SU-DHL-6 (cell line): ENCODE results near the gene OR5W2.
"Not testable (repeated sequence)": the region's sequence is repeated elsewhere in the genome, so short reads cannot be mapped to it uniquely, and the experiment has no call there.

Source experiments
- H2AFZ ChIP-seq: fragments of 200-600 bp; sonication (generic); 2 replicates; pipeline ENCODE4 v1.6.1; 2014; ENCODE audit warnings: low read depth, mild to moderate bottlenecking, moderate library complexity, mixed read lengths, antibody characterized with exemption, low read length; ENCODE audit not compliant: severe bottlenecking
- H3F3A ChIP-seq: fragments of 200-600 bp; shearing (Covaris generic); 2 replicates; pipeline ENCODE4 v1.6.0; 2016; ENCODE audit warnings: antibody characterized with exemption, mild to moderate bottlenecking; ENCODE audit not compliant: insufficient read depth
- H3K27ac ChIP-seq: fragments of 200-600 bp; sonication (generic); 2 replicates; pipeline ENCODE4 v1.5.1; 2016; ENCODE audit warnings: low read depth, mild to moderate bottlenecking, low read length, moderate library complexity, mixed read lengths
- H3K27me3 ChIP-seq: fragments of 200-600 bp; sonication (generic), shearing (Covaris generic); 2 replicates; pipeline ENCODE4 v1.6.0; 2014; ENCODE audit warnings: mild to moderate bottlenecking, low read length
- H3K36me3 ChIP-seq: fragments of 200-600 bp; sonication (generic); 2 replicates; pipeline ENCODE4 v1.6.1; 2014; ENCODE audit warnings: mild to moderate bottlenecking, low read length, mixed read lengths
- H3K4me2 ChIP-seq: fragments of 300-600, 200-600 bp; shearing (Covaris generic), sonication (generic); 2 replicates; pipeline ENCODE4 v1.6.0; 2014; ENCODE audit warnings: low read length, low read depth, mild to moderate bottlenecking; ENCODE audit not compliant: poor library complexity, severe bottlenecking
- H3K4me3 ChIP-seq: fragments of 200-600 bp; sonication (generic); 2 replicates; pipeline ENCODE4 v1.5.1; 2014; ENCODE audit warnings: antibody characterized with exemption, low read length, mild to moderate bottlenecking, mixed read lengths; ENCODE audit not compliant: insufficient read depth, poor library complexity, severe bottlenecking
- H3K79me2 ChIP-seq: fragments of 200-600 bp; sonication (generic); 2 replicates; pipeline ENCODE4 v1.6.1; 2014; ENCODE audit warnings: mild to moderate bottlenecking, low read length, moderate library complexity; ENCODE audit not compliant: insufficient read depth
- H3K9ac ChIP-seq: fragments of 200-600 bp; sonication (generic); 2 replicates; pipeline ENCODE4 v1.7.0; 2014; ENCODE audit warnings: mild to moderate bottlenecking, low read length
- H3K9me2 ChIP-seq: fragments of 200-600 bp; sonication (generic); replicated peaks from 2 replicates; pipeline ENCODE4 v1.6.1; 2014; ENCODE audit warnings: low read length; ENCODE audit not compliant: insufficient read depth
- H3K9me3 ChIP-seq: fragments of 200-600 bp; sonication (generic); 2 replicates; pipeline ENCODE4 v1.6.1; 2014; ENCODE audit warnings: low read length, mixed read lengths; ENCODE audit not compliant: insufficient read depth
- H4K20me1 ChIP-seq: fragments of 200-600 bp; sonication (generic); 2 replicates; pipeline ENCODE4 v1.6.1; 2014; ENCODE audit warnings: low read depth, mild to moderate bottlenecking, antibody characterized with exemption, low read length, moderate library complexity, mixed read lengths
- EZH2phosphoT487 ChIP-seq: fragments of 200-600 bp; sonication (generic), shearing (Covaris generic); conservative IDR thresholded peaks from 2 replicates; pipeline ENCODE4 v1.6.1; 2018; ENCODE audit warnings: mild to moderate bottlenecking, antibody characterized with exemption, low read length, moderate library complexity, mixed read lengths
- TF ChIP-seq, protein P1 (sequence below): fragments of 200-600 bp; sonication (generic); IDR thresholded peaks from one replicate; pipeline ENCODE4 v1.5.1; 2017; ENCODE audit warnings: antibody characterized with exemption, mild to moderate bottlenecking, low read length, moderate library complexity; ENCODE audit not compliant: insufficient read depth, poor library complexity, severe bottlenecking

The OR5W2 gene

GRCh38 chr11:55902308-55902707 lies 12.1 kb downstream of the OR5W2 start:
- Histone ChIP-seq H3K27ac (no peak overlapping the region), H3K27me3 (no peaks in the 10 kb centered on the region), H3K9me2 (no peaks in the 10 kb centered on the region), H3F3A (no peaks in the 10 kb centered on the region), H3K9ac (no peak overlapping the region), H2AFZ (no peak overlapping the region), H4K20me1 (no peaks in the 10 kb centered on the region), H3K36me3 (no peaks in the 10 kb centered on the region), H3K79me2 (no peaks in the 10 kb centered on the region), H3K9me3 (no peaks in the 10 kb centered on the region), H3K4me2 (no peak overlapping the region), H3K4me3 (no peak overlapping the region)
- TF ChIP-seq, protein P1, sequence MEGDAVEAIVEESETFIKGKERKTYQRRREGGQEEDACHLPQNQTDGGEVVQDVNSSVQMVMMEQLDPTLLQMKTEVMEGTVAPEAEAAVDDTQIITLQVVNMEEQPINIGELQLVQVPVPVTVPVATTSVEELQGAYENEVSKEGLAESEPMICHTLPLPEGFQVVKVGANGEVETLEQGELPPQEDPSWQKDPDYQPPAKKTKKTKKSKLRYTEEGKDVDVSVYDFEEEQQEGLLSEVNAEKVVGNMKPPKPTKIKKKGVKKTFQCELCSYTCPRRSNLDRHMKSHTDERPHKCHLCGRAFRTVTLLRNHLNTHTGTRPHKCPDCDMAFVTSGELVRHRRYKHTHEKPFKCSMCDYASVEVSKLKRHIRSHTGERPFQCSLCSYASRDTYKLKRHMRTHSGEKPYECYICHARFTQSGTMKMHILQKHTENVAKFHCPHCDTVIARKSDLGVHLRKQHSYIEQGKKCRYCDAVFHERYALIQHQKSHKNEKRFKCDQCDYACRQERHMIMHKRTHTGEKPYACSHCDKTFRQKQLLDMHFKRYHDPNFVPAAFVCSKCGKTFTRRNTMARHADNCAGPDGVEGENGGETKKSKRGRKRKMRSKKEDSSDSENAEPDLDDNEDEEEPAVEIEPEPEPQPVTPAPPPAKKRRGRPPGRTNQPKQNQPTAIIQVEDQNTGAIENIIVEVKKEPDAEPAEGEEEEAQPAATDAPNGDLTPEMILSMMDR: no peak
- no peak for TF ChIP-seq EZH2phosphoT487

GRCh38 chr11:55895216-55895615 lies 19.2 kb downstream of the OR5W2 start:
- Histone ChIP-seq H2AFZ (no peak overlapping the region), H3K4me3 (no peak overlapping the region), H4K20me1 (no peaks in the 10 kb centered on the region), H3F3A (no peaks in the 10 kb centered on the region), H3K9me3 (no peaks in the 10 kb centered on the region), H3K9ac (no peak overlapping the region), H3K27ac (no peak overlapping the region), H3K27me3 (no peaks in the 10 kb centered on the region), H3K36me3 (no peaks in the 10 kb centered on the region), H3K4me2 (no peak overlapping the region), H3K9me2 (no peaks in the 10 kb centered on the region), H3K79me2 (no peaks in the 10 kb centered on the region)
- TF ChIP-seq, protein P1: no peak
- TF ChIP-seq EZH2phosphoT487: no peak

GRCh38 chr11:55885481-55885880 lies 28.9 kb downstream of the OR5W2 start:
- H3K9me2 ChIP-seq, H3K36me3 ChIP-seq, H3F3A ChIP-seq, H4K20me1 ChIP-seq, H3K27me3 ChIP-seq, H3K27ac ChIP-seq, H2AFZ ChIP-seq, H3K4me2 ChIP-seq, H3K4me3 ChIP-seq, H3K9ac ChIP-seq, H3K9me3 ChIP-seq, H3K79me2 ChIP-seq: not testable (repeated sequence)

DNA sequence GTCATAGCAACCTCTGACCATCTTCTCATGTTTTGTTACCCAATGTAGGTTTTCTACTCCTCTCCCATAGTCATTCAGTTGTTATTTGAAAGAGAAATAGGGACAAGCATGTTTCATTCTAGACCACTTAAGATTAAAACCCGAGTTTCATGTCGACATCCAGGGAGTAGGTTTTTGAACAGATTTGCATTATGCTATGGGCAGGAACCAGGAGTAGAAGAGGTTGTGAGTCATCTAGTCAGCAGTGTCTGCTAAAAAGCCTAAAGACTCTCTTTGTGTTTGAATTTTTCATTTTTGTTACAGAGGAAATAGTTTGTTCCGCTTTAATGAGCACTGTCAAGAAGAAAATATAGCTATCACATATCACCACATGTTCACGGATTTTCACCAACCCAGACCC lies 29.4 kb downstream of the OR5W2 start:
- H3K9ac ChIP-seq, H2AFZ ChIP-seq, H3K27me3 ChIP-seq, H3K27ac ChIP-seq, H3K36me3 ChIP-seq, H3K9me2 ChIP-seq, H3F3A ChIP-seq, H3K9me3 ChIP-seq, H4K20me1 ChIP-seq, H3K4me2 ChIP-seq, H3K79me2 ChIP-seq, H3K4me3 ChIP-seq: not testable (repeated sequence)

DNA sequence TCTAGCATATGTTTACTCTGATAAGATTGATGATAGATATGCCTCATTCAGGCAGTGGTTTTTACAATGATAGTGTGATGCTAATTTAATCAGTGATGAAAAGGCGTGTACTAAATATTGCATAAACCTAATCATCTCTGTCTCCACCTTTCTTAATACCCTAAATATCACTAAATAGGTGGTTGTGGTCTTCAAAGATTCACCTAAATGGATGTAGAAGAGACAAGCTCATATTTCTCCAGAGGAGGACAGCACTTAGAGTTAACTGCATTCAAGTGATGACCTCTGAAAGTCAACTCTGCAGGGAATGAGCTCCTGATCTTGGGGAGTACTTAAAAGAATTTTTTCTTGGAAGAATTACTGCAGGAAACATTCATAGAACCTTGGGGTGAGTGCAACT lies 31.4 kb downstream of the OR5W2 start, which contains the start of gene TRIM51:
TSS of gene TRIM51 (plus strand) at position 301 of the 400 bp plus-strand sequence. CDS start 2,132 bp downstream, outside the sequence.
- not testable (repeated sequence) for H3K9me3 ChIP-seq, H2AFZ ChIP-seq, H3K36me3 ChIP-seq, H3K79me2 ChIP-seq, H3K27ac ChIP-seq, H4K20me1 ChIP-seq, H3F3A ChIP-seq, H3K4me3 ChIP-seq, H3K4me2 ChIP-seq, H3K9ac ChIP-seq, H3K27me3 ChIP-seq, H3K9me2 ChIP-seq

- H3K4me3 ChIP-seq, H3K9me2 ChIP-seq, H3K79me2 ChIP-seq, H3F3A ChIP-seq, H4K20me1 ChIP-seq, H3K9me3 ChIP-seq, H3K4me2 ChIP-seq, H3K27me3 ChIP-seq, H3K27ac ChIP-seq, H2AFZ ChIP-seq, H3K9ac ChIP-seq, H3K36me3 ChIP-seq: not testable (repeated sequence)
These were observed 41.2 kb downstream of the OR5W2 start for GRCh38 chr11:55873146-55873545.

- H3K27ac ChIP-seq: not testable (repeated sequence)
These were observed 41.7 kb downstream of the OR5W2 start for GRCh38 chr11:55872731-55873130.

More at GRCh38 chr11:55872731-55873130, 41.7 kb downstream of the OR5W2 start:
- H3K4me2 ChIP-seq, H3K9ac ChIP-seq, H3K36me3 ChIP-seq, H3K9me2 ChIP-seq, H2AFZ ChIP-seq, H4K20me1 ChIP-seq, H3K27me3 ChIP-seq, H3K9me3 ChIP-seq, H3K79me2 ChIP-seq, H3K4me3 ChIP-seq, H3F3A ChIP-seq: not testable (repeated sequence)
